Liver (tissue), 9 donors: ENCODE data around the gene SLC18A3. TPM values are rescaled to one million over a fixed set of nuclear protein-coding genes. Genes with fewer than 3 reads are reported as not detected.

Experiments used
- DNase-seq: peaks from one replicate; pipeline ENCODE4 v3.0.0-alpha.2; 2017; ENCODE audit warnings: low spot score
- H3K27ac ChIP-seq, 2 donors: one replicate each; pipeline ENCODE4 v1.7.0; 2013; ENCODE audit warnings: inconsistent platforms in 2 of 2, low read length in 2 of 2, control low read depth in 1 of 2, low read depth in 1 of 2, mild to moderate bottlenecking in 1 of 2
- H3K27me3 ChIP-seq, 4 donors: one replicate each; pipeline versions ENCODE4 v1.6.1 to v1.7.0; 2013; ENCODE audit warnings: low read length in 3 of 4, inconsistent platforms in 1 of 4, mild to moderate bottlenecking in 1 of 4, moderate library complexity in 1 of 4; ENCODE audit not compliant: control insufficient read depth in 4 of 4, insufficient read depth in 4 of 4
- H3K36me3 ChIP-seq, 4 donors: one replicate each; pipeline versions ENCODE4 v1.6.1 to v1.7.0; 2013; ENCODE audit warnings: low read length in 3 of 4, mild to moderate bottlenecking in 3 of 4, low read depth in 1 of 4, moderate library complexity in 1 of 4; ENCODE audit not compliant: control insufficient read depth in 4 of 4, insufficient read depth in 3 of 4
- H3K4me1 ChIP-seq, 4 donors: one replicate each; pipeline versions ENCODE4 v1.6.1 to v1.7.0; 2013; ENCODE audit warnings: low read length in 3 of 4, mild to moderate bottlenecking in 3 of 4, moderate library complexity in 1 of 4; ENCODE audit not compliant: control insufficient read depth in 4 of 4, insufficient read depth in 4 of 4
- H3K4me3 ChIP-seq, 3 donors: one replicate each; pipeline versions ENCODE4 v1.6.1 to v1.7.0; 2013; ENCODE audit warnings: low read length in 3 of 3, control low read depth in 1 of 3, low read depth in 1 of 3, mild to moderate bottlenecking in 1 of 3
- H3K9ac ChIP-seq, 2 donors: one replicate each; pipeline ENCODE4 v1.7.0; 2013; ENCODE audit warnings: low read length in 2 of 2, mild to moderate bottlenecking in 2 of 2, moderate library complexity in 2 of 2, control low read depth in 1 of 2, low read depth in 1 of 2
- H3K9me3 ChIP-seq, 4 donors: one replicate each; pipeline versions ENCODE4 v1.6.1 to v1.7.0; 2013; ENCODE audit warnings: low read length in 3 of 4; ENCODE audit not compliant: control insufficient read depth in 4 of 4
- ATF3 ChIP-seq: IDR thresholded peaks from 2 replicates; pipeline ENCODE4 v1.6.1; 2016; ENCODE audit warnings: antibody characterized with exemption
- CTCF ChIP-seq: fragments of 150-350 bp; IDR thresholded peaks from 2 replicates; pipeline ENCODE4 v1.5.1; 2017; ENCODE audit warnings: improper control_type of control experiment, low read depth, low read length; ENCODE audit not compliant: missing input control
- EGR1 ChIP-seq, 2 donors: IDR thresholded peaks; 2 replicates each; pipeline ENCODE4 v1.6.1; 2016 to 2018; ENCODE audit warnings: antibody characterized with exemption in 2 of 2, low read depth in 2 of 2
- FOXA2 ChIP-seq: IDR thresholded peaks from 2 replicates; pipeline ENCODE4 v1.6.1; 2016; ENCODE audit warnings: antibody characterized with exemption
- GABPA ChIP-seq, 2 donors: IDR thresholded peaks in 1 of 2; conservative IDR thresholded peaks in 1 of 2; 2 replicates each; pipeline ENCODE4 v1.6.1; 2016; ENCODE audit warnings: antibody characterized with exemption in 2 of 2, mild to moderate bottlenecking in 1 of 2, moderate library complexity in 1 of 2
- HNF4A ChIP-seq, 2 donors: conservative IDR thresholded peaks; 2 replicates each; pipeline ENCODE4 v1.6.1; 2016; ENCODE audit warnings: antibody characterized with exemption in 2 of 2, mild to moderate bottlenecking in 2 of 2
- JUND ChIP-seq, 2 donors: IDR thresholded peaks; 2 replicates each; pipeline ENCODE4 v1.6.1; 2016; ENCODE audit warnings: antibody characterized with exemption in 2 of 2
- MAX ChIP-seq: IDR thresholded peaks from 2 replicates; pipeline ENCODE4 v1.6.1; 2016; ENCODE audit warnings: antibody characterized with exemption
- NR2F2 ChIP-seq: IDR thresholded peaks from 2 replicates; pipeline ENCODE4 v1.6.1; 2016; ENCODE audit warnings: antibody characterized with exemption
- RAD21 ChIP-seq, 2 donors: IDR thresholded peaks; 2 replicates each; pipeline ENCODE4 v1.6.1; 2016; ENCODE audit warnings: antibody characterized with exemption in 2 of 2, mild to moderate bottlenecking in 2 of 2
- REST ChIP-seq: IDR thresholded peaks from 2 replicates; pipeline ENCODE4 v1.6.1; 2016; ENCODE audit warnings: antibody characterized with exemption, mild to moderate bottlenecking
- RXRA ChIP-seq, 2 donors: IDR thresholded peaks; 2 replicates each; pipeline ENCODE4 v1.6.1; 2017 to 2018; ENCODE audit warnings: antibody characterized with exemption in 2 of 2, mild to moderate bottlenecking in 1 of 2
- SP1 ChIP-seq: IDR thresholded peaks from 2 replicates; pipeline ENCODE4 v1.6.1; 2018; ENCODE audit warnings: antibody characterized with exemption, mild to moderate bottlenecking
- TAF1 ChIP-seq: conservative IDR thresholded peaks from 2 replicates; pipeline ENCODE4 v1.6.1; 2016; ENCODE audit warnings: antibody characterized with exemption, mild to moderate bottlenecking
- YY1 ChIP-seq: IDR thresholded peaks from 2 replicates; pipeline ENCODE4 v1.6.1; 2016; ENCODE audit warnings: antibody characterized with exemption, mild to moderate bottlenecking
- ZBTB33 ChIP-seq: IDR thresholded peaks from 2 replicates; pipeline ENCODE4 v1.6.1; 2016; ENCODE audit warnings: antibody characterized with exemption
- WGBS: extraction: QIAGEN DNeasy Blood & Tissue Kit; methylation state at CpG from one replicate; pipeline ENCODE4 v1.1.7; 2013; 5-methylcytosine and 5-hydroxymethylcytosine counted together
- polyA plus RNA-seq, 2 donors: library from polyadenylated mRNA; stranded (reverse) in 1 of 2; unstranded in 1 of 2; fragments of 200-250 nt in 1 of 2; fragments of >200 nt in 1 of 2; fragmentation: Nextera tagmentation in 1 of 2; extraction: Ambion mirVana in 1 of 2; gene quantifications; one replicate each; pipeline versions ENCODE4 v1.2.1 to v1.2.3, GENCODE V29; 2013 to 2015
- total RNA-seq, 2 donors: library from RNA; depleted of rRNA; stranded (reverse); fragments of >200 nt; gene quantifications; one replicate each; pipeline ENCODE4 v1.2.3, GENCODE V29; 2014
- donor health status: healthy.
- donor health status: healthy.
- donor health status: healthy.
- donor health status: healthy.
- donor health status: healthy.

Gene SLC18A3
- total and polyA plus RNA-seq, 4 donors = not detected

GRCh38 chr10:49587981-49588380 is 22.1 kb upstream of the SLC18A3 start (continued):
- TF ChIP-seq CTCF (no peak), RAD21 (IDR thresholded peaks at IDR 0.05) (no peak), SP1 (no peak)

- peak; percentile 71 for DNase-seq
- WGBS = 35% methylated on average over 9 of the region's 9 CpGs
- no peak overlapping the region for H3K4me3 ChIP-seq
- no peak overlapping the region for H3K9ac ChIP-seq
- no peaks in the 10 kb centered on the region for H3K27me3 ChIP-seq
- peaks cover 0 to 2% (median 0%) of the 10 kb centered on the region in 4 donors for H3K4me1 ChIP-seq
- no peak for TF ChIP-seq MAX
- TF ChIP-seq REST = no peak
- no peak for TF ChIP-seq RXRA (IDR thresholded peaks at IDR 0.05)
- TF ChIP-seq GABPA (IDR thresholded peaks at IDR 0.05 in 1 of 2, conservative IDR thresholded peaks at IDR 0.05 in 1 of 2) = no peak
- no peak for TF ChIP-seq ZBTB33
- TF ChIP-seq YY1 = no peak
- no peak for TF ChIP-seq FOXA2
- peak; percentile 81 for TF ChIP-seq CTCF
- TF ChIP-seq HNF4A (conservative IDR thresholded peaks at IDR 0.05) = no peak
- no peak for TF ChIP-seq EGR1 (IDR thresholded peaks at IDR 0.05; ENCODE audit: low read depth in 2 of 2)
- no peak for TF ChIP-seq JUND (IDR thresholded peaks at IDR 0.05)
- TF ChIP-seq SP1 = no peak
- TF ChIP-seq RAD21 (IDR thresholded peaks at IDR 0.05) = peak; percentile 78 to 90
- TF ChIP-seq ATF3 = no peak
- no peak for TF ChIP-seq TAF1
- TF ChIP-seq NR2F2 = no peak
- no peak overlapping the region for H3K27ac ChIP-seq
- H3K9me3 ChIP-seq = no peaks in the 10 kb centered on the region
- H3K36me3 ChIP-seq = no peaks in the 10 kb centered on the region
Observed at GRCh38 chr10:49592726-49593563, 17.2 kb upstream of the SLC18A3 start.
